ENCODE data around the gene MYL5. TPM values are rescaled to one million over a fixed set of nuclear protein-coding genes. Genes with fewer than 3 reads are reported as not detected.
"Not testable (repeated sequence)": the region's sequence is repeated elsewhere in the genome, so short reads cannot be mapped to it uniquely, and the experiment has no call there.

Gene MYL5
- total RNA-seq, 1 experiment from 2014 or later, result 11.7 TPM

GRCh38 chr4:727576-727975 lies 53.2 kb downstream of the MYL5 start:
- H3K27me3 ChIP-seq (replicated peaks; ENCODE audit: insufficient read depth, low read depth, low read length, poor library complexity), result no peaks in the 10 kb centered on the region
- ChIA-PET CTCF (no interaction called here), POLR2A (ENCODE audit: low non-redundant PET) (no interaction called here)
- intact Hi-C loops (cut with micrococcal nuclease; ENCODE audit: unreplicated experiment), result no loop called here
- DNase-seq (ENCODE audit: low spot score), result no peak
- no peaks in the 10 kb centered on the region for H3K9me3 ChIP-seq (ENCODE audit: low read depth, low read length, poor library complexity, severe bottlenecking)
- no peak overlapping the region for H3K4me3 ChIP-seq (ENCODE audit: low read depth, low read length, poor library complexity, severe bottlenecking)
- BruUV-seq (replicated peaks), result no TSS peak
- TF ChIP-seq CTCF (conservative IDR thresholded peaks at IDR 0.05; ENCODE audit: low read depth, low read length) (no peak), EZH2 (IDR thresholded peaks at IDR 0.05; ENCODE audit: borderline replicate concordance, low read depth, low read length, poor library complexity, severe bottlenecking) (no peak)
- H3K36me3 ChIP-seq (ENCODE audit: insufficient read depth, low read length, poor library complexity, severe bottlenecking), result peaks cover 17% of the 10 kb centered on the region
- H3K27ac ChIP-seq (ENCODE audit: low read depth, low read length, poor library complexity, severe bottlenecking), result no peak overlapping the region
- H3K4me1 ChIP-seq (ENCODE audit: insufficient read depth, low read length, poor library complexity, severe bottlenecking), result no peaks in the 10 kb centered on the region

- ChIA-PET CTCF (no interaction called here), POLR2A (ENCODE audit: low non-redundant PET) (interaction anchor here (0.7 kb wide), 1 partner anchor 129 kb away, joined by 3 read pairs; no protein-coding TSS in a partner anchor)
- Histone ChIP-seq H3K27ac (ENCODE audit: low read depth, low read length, poor library complexity, severe bottlenecking) (no peak overlapping the region), H3K4me3 (ENCODE audit: low read depth, low read length, poor library complexity, severe bottlenecking) (no peak overlapping the region), H3K36me3 (ENCODE audit: insufficient read depth, low read length, poor library complexity, severe bottlenecking) (peaks cover 31% of the 10 kb centered on the region), H3K27me3 (replicated peaks; ENCODE audit: insufficient read depth, low read depth, low read length, poor library complexity) (no peaks in the 10 kb centered on the region), H3K4me1 (ENCODE audit: insufficient read depth, low read length, poor library complexity, severe bottlenecking) (no peaks in the 10 kb centered on the region), H3K9me3 (ENCODE audit: low read depth, low read length, poor library complexity, severe bottlenecking) (no peaks in the 10 kb centered on the region)
- TF ChIP-seq EZH2 (IDR thresholded peaks at IDR 0.05; ENCODE audit: borderline replicate concordance, low read depth, low read length, poor library complexity, severe bottlenecking) (no peak), CTCF (conservative IDR thresholded peaks at IDR 0.05; ENCODE audit: low read depth, low read length) (no peak)
- BruUV-seq (replicated peaks), result no TSS peak
- intact Hi-C loops (cut with micrococcal nuclease; ENCODE audit: unreplicated experiment), result no loop called here
- no peak for DNase-seq (ENCODE audit: low spot score)
Observed at GRCh38 chr4:729336-730315, 55.3 kb downstream of the MYL5 start.

- no peak overlapping the region for H3K27ac ChIP-seq (ENCODE audit: low read depth, low read length, poor library complexity, severe bottlenecking)
- H3K9me3 ChIP-seq (ENCODE audit: low read depth, low read length, poor library complexity, severe bottlenecking), result no peaks in the 10 kb centered on the region
- POLR2A ChIA-PET (ENCODE audit: low non-redundant PET), result no interaction called here
- no peaks in the 10 kb centered on the region for H3K27me3 ChIP-seq (replicated peaks; ENCODE audit: insufficient read depth, low read depth, low read length, poor library complexity)
- TF ChIP-seq CTCF (conservative IDR thresholded peaks at IDR 0.05; ENCODE audit: low read depth, low read length), result no peak
- TF ChIP-seq EZH2 (IDR thresholded peaks at IDR 0.05; ENCODE audit: borderline replicate concordance, low read depth, low read length, poor library complexity, severe bottlenecking), result no peak
- no peak for DNase-seq (ENCODE audit: low spot score)
- intact Hi-C loops (cut with micrococcal nuclease; ENCODE audit: unreplicated experiment), result no loop called here
- H3K4me1 ChIP-seq (ENCODE audit: insufficient read depth, low read length, poor library complexity, severe bottlenecking), result no peaks in the 10 kb centered on the region
- BruUV-seq (replicated peaks), result no TSS peak
- peaks cover 40% of the 10 kb centered on the region for H3K36me3 ChIP-seq (ENCODE audit: insufficient read depth, low read length, poor library complexity, severe bottlenecking)
- CTCF ChIA-PET, result no interaction called here
- no peak overlapping the region for H3K4me3 ChIP-seq (ENCODE audit: low read depth, low read length, poor library complexity, severe bottlenecking)
Observed at GRCh38 chr4:730511-730910, 56.2 kb downstream of the MYL5 start.

GRCh38 chr4:730946-731904 lies 56.9 kb downstream of the MYL5 start:
- BruUV-seq (replicated peaks); CTCF ChIA-PET; intact Hi-C loops (cut with micrococcal nuclease; ENCODE audit: unreplicated experiment): not testable (repeated sequence)

More at GRCh38 chr4:730946-731904, 56.9 kb downstream of the MYL5 start:
- H3K27ac ChIP-seq (ENCODE audit: low read depth, low read length, poor library complexity, severe bottlenecking); POLR2A ChIA-PET (ENCODE audit: low non-redundant PET); H3K9me3 ChIP-seq (ENCODE audit: low read depth, low read length, poor library complexity, severe bottlenecking); H3K4me3 ChIP-seq (ENCODE audit: low read depth, low read length, poor library complexity, severe bottlenecking); DNase-seq (ENCODE audit: low spot score); H3K27me3 ChIP-seq (replicated peaks; ENCODE audit: insufficient read depth, low read depth, low read length, poor library complexity); H3K4me1 ChIP-seq (ENCODE audit: insufficient read depth, low read length, poor library complexity, severe bottlenecking): not testable (repeated sequence)
- peaks cover 43% of the 10 kb centered on the region for H3K36me3 ChIP-seq (ENCODE audit: insufficient read depth, low read length, poor library complexity, severe bottlenecking)

All from A673 (cell line).